IPS DF 4.7 (cell line): ENCODE data around the gene TPK1.
"Not testable (repeated sequence)": the region's sequence is repeated elsewhere in the genome, so short reads cannot be mapped to it uniquely, and the experiment has no call there.

Source experiments
- DNase-seq: peaks from one replicate; pipeline ENCODE4 v3.0.0-alpha.2; 2013; ENCODE audit warnings: low spot score; ENCODE audit errors: extremely low read depth

Gene TPK1

GRCh38 chr7:144726840-144727239, 109.0 kb downstream of the TPK1 start:
- DNase-seq: not testable (repeated sequence)

GRCh38 chr7:144725070-144725469, 110.8 kb downstream of the TPK1 start:
- DNase-seq: no peak

- no peak for DNase-seq
These were observed 112.6 kb downstream of the TPK1 start for GRCh38 chr7:144723301-144723700.

- no peak for DNase-seq
These were observed 115.1 kb downstream of the TPK1 start for GRCh38 chr7:144720710-144721109.

GRCh38 chr7:144720149-144720548, 115.7 kb downstream of the TPK1 start:
- no peak for DNase-seq

- no peak for DNase-seq
These were observed 118.1 kb downstream of the TPK1 start for GRCh38 chr7:144717720-144718119.

GRCh38 chr7:144713850-144714249, 122.0 kb downstream of the TPK1 start:
- no peak for DNase-seq

GRCh38 chr7:144710791-144711190, 125.1 kb downstream of the TPK1 start:
- DNase-seq: no peak

GRCh38 chr7:144709066-144709465, 126.8 kb downstream of the TPK1 start:
- DNase-seq: no peak

- no peak for DNase-seq
These were observed 144.6 kb downstream of the TPK1 start for GRCh38 chr7:144691240-144691639.

GRCh38 chr7:144682581-144683280, 153.1 kb downstream of the TPK1 start:
- DNase-seq: no peak

GRCh38 chr7:144676492-144676891, 159.4 kb downstream of the TPK1 start:
- no peak for DNase-seq

- DNase-seq: no peak
These were observed 161.3 kb downstream of the TPK1 start for GRCh38 chr7:144674550-144674949.

GRCh38 chr7:144672869-144673268, 163.0 kb downstream of the TPK1 start:
- no peak for DNase-seq

GRCh38 chr7:144671429-144671828, 164.4 kb downstream of the TPK1 start:
- no peak for DNase-seq

GRCh38 chr7:144670218-144670617, 165.6 kb downstream of the TPK1 start:
- no peak for DNase-seq

GRCh38 chr7:144668503-144668902, 167.3 kb downstream of the TPK1 start:
- no peak for DNase-seq

- no peak for DNase-seq
These were observed 170.0 kb downstream of the TPK1 start for GRCh38 chr7:144665689-144666381.

GRCh38 chr7:144659211-144659610, 176.6 kb downstream of the TPK1 start:
- DNase-seq: no peak

- DNase-seq: no peak
These were observed 178.8 kb downstream of the TPK1 start for GRCh38 chr7:144656965-144657517.

GRCh38 chr7:144653449-144653848, 182.4 kb downstream of the TPK1 start:
- DNase-seq: no peak

GRCh38 chr7:144650439-144650838, 185.4 kb downstream of the TPK1 start:
- no peak for DNase-seq

- DNase-seq: no peak
These were observed 186.7 kb downstream of the TPK1 start for GRCh38 chr7:144649120-144649519.
